ENCODE measurements around the gene SPATA6.

- TF ChIP-seq CTCF (IDR thresholded peaks at IDR 0.05): no peak
- no peak for TF ChIP-seq POLR2A (IDR thresholded peaks at IDR 0.05; ENCODE audit: low read depth)
- TF ChIP-seq EP300 (IDR thresholded peaks at IDR 0.05): no peak
- no peak for TF ChIP-seq POLR2AphosphoS5 (IDR thresholded peaks at IDR 0.05)
These were observed 23.2 kb upstream of the SPATA6 start for GRCh38 chr1:48495166-48495565.

Data from esophagus muscularis mucosa (tissue), 4 donors.